ENCODE measurements around the gene PPIP5K2.

DNA sequence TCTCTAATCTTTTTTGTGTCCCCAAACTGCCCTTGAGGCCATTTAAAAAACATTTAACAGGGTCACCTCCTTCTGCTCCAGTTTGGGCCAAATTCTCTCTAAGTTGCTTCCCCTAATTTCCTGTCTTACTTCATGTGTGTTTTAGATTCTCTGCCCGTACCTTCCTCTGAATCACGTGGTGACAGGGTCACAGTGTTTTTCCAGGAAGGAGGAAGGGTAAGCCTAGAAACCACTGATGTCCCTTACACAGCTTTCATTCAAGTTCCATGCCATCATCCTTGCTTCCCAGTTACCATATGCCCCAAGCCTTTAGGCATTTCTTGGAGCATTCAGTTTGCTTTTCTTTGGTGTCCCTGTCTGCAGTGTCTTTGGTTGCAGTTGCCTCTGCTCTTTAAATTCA is 96.0 kb downstream of the PPIP5K2 start:
- TF ChIP-seq POLR2A (IDR thresholded peaks at IDR 0.05; ENCODE audit: extremely low read depth, insufficient read length) (no peak), MYC (IDR thresholded peaks at IDR 0.05; ENCODE audit: low read depth, low read length) (no peak)
- TF ChIP-seq, protein P1, sequence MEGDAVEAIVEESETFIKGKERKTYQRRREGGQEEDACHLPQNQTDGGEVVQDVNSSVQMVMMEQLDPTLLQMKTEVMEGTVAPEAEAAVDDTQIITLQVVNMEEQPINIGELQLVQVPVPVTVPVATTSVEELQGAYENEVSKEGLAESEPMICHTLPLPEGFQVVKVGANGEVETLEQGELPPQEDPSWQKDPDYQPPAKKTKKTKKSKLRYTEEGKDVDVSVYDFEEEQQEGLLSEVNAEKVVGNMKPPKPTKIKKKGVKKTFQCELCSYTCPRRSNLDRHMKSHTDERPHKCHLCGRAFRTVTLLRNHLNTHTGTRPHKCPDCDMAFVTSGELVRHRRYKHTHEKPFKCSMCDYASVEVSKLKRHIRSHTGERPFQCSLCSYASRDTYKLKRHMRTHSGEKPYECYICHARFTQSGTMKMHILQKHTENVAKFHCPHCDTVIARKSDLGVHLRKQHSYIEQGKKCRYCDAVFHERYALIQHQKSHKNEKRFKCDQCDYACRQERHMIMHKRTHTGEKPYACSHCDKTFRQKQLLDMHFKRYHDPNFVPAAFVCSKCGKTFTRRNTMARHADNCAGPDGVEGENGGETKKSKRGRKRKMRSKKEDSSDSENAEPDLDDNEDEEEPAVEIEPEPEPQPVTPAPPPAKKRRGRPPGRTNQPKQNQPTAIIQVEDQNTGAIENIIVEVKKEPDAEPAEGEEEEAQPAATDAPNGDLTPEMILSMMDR (IDR thresholded peaks at IDR 0.05; ENCODE audit: low read depth, low read length), result no peak
- TF ChIP-seq, protein P2, sequence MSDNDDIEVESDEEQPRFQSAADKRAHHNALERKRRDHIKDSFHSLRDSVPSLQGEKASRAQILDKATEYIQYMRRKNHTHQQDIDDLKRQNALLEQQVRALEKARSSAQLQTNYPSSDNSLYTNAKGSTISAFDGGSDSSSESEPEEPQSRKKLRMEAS (IDR thresholded peaks at IDR 0.05; ENCODE audit: low read depth, low read length), result no peak
